A673 (cell line): ENCODE data around the gene A4GALT.

Experiments
- EZH2 ChIP-seq: fragments of 200-600 bp; sonication (generic); IDR thresholded peaks from 2 replicates; pipeline ENCODE4 v1.6.1; 2017; ENCODE audit warnings: borderline replicate concordance, low read depth, mild to moderate bottlenecking, mixed read lengths, antibody characterized with exemption, low read length; ENCODE audit not compliant: poor library complexity, severe bottlenecking
- TF ChIP-seq, protein P1 (sequence below): fragments of 300-800, 200-600 bp; sonication (generic); conservative IDR thresholded peaks from 2 replicates; pipeline ENCODE4 v1.5.1; 2017; ENCODE audit warnings: low read depth, mild to moderate bottlenecking, antibody characterized with exemption, low read length, moderate library complexity, mixed read lengths

GRCh38 chr22:42766860-42767259 lies 46.2 kb upstream of the A4GALT start:
- TF ChIP-seq, protein P1, sequence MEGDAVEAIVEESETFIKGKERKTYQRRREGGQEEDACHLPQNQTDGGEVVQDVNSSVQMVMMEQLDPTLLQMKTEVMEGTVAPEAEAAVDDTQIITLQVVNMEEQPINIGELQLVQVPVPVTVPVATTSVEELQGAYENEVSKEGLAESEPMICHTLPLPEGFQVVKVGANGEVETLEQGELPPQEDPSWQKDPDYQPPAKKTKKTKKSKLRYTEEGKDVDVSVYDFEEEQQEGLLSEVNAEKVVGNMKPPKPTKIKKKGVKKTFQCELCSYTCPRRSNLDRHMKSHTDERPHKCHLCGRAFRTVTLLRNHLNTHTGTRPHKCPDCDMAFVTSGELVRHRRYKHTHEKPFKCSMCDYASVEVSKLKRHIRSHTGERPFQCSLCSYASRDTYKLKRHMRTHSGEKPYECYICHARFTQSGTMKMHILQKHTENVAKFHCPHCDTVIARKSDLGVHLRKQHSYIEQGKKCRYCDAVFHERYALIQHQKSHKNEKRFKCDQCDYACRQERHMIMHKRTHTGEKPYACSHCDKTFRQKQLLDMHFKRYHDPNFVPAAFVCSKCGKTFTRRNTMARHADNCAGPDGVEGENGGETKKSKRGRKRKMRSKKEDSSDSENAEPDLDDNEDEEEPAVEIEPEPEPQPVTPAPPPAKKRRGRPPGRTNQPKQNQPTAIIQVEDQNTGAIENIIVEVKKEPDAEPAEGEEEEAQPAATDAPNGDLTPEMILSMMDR: no peak
- TF ChIP-seq EZH2: no peak
